GM21526 (cell line): Measurements from ENCODE around the gene SPACA5B.
"Not testable (repeated sequence)": the region's sequence is repeated elsewhere in the genome, so short reads cannot be mapped to it uniquely, and the experiment has no call there.

Source experiments
- ATAC-seq: cut with Tn5 transposase; IDR thresholded peaks from one replicate; pipeline ENCODE4 v1.9.1; 2021; ENCODE audit warnings: moderate library complexity; ENCODE audit not compliant: unreplicated experiment, low FRiP score

The SPACA5B gene

GRCh38 chrX:48130326-48130725 lies at the start of gene SPACA5B:
TSS of gene SPACA5B (plus strand) at chrX:48130626. CDS start at chrX:48130688, 62 bp downstream.
- ATAC-seq, result not testable (repeated sequence)

- ATAC-seq, result no peak
Measured at GRCh38 chrX:48083212-48083611, 47.2 kb upstream of the SPACA5B start.

- ATAC-seq, result no peak
Measured at GRCh38 chrX:48083706-48084105, 46.7 kb upstream of the SPACA5B start.

GRCh38 chrX:48086082-48086481 lies 44.3 kb upstream of the SPACA5B start:
- ATAC-seq, result no peak

GRCh38 chrX:48090123-48090522 lies 40.3 kb upstream of the SPACA5B start:
- ATAC-seq, result no peak

GRCh38 chrX:48092558-48092957 lies 37.9 kb upstream of the SPACA5B start:
- ATAC-seq, result not testable (repeated sequence)

GRCh38 chrX:48101443-48101842 lies 29.0 kb upstream of the SPACA5B start:
- no peak for ATAC-seq

- ATAC-seq, result no peak
Measured at GRCh38 chrX:48102874-48103374, 27.5 kb upstream of the SPACA5B start.

GRCh38 chrX:48107717-48108116 lies 22.7 kb upstream of the SPACA5B start:
- ATAC-seq, result no peak

- ATAC-seq, result not testable (repeated sequence)
Measured at GRCh38 chrX:48125286-48125685, 5.1 kb upstream of the SPACA5B start.

- ATAC-seq, result not testable (repeated sequence)
Measured at GRCh38 chrX:48132308-48132844, 1.9 kb downstream of the SPACA5B start.

- not testable (repeated sequence) for ATAC-seq
Measured at GRCh38 chrX:48139076-48139475, 8.7 kb downstream of the SPACA5B start.

GRCh38 chrX:48141810-48142508 lies 11.5 kb downstream of the SPACA5B start:
- not testable (repeated sequence) for ATAC-seq

GRCh38 chrX:48142697-48143096 lies 12.3 kb downstream of the SPACA5B start:
- ATAC-seq, result not testable (repeated sequence)

- no peak for ATAC-seq
Measured at GRCh38 chrX:48153769-48154168, 23.3 kb downstream of the SPACA5B start.

- no peak for ATAC-seq
Measured at GRCh38 chrX:48154796-48155195, 24.4 kb downstream of the SPACA5B start.

- ATAC-seq, result no peak
Measured at GRCh38 chrX:48156014-48156413, 25.6 kb downstream of the SPACA5B start.

GRCh38 chrX:48165241-48165640 lies 34.8 kb downstream of the SPACA5B start:
- ATAC-seq, result no peak

GRCh38 chrX:48166322-48166721 lies 35.9 kb downstream of the SPACA5B start:
- ATAC-seq, result not testable (repeated sequence)

GRCh38 chrX:48179691-48180090 lies 49.3 kb downstream of the SPACA5B start:
- ATAC-seq, result no peak

- ATAC-seq, result no peak
Measured at GRCh38 chrX:48180811-48181210, 50.4 kb downstream of the SPACA5B start.

- not testable (repeated sequence) for ATAC-seq
Measured at GRCh38 chrX:48181882-48182281, 51.5 kb downstream of the SPACA5B start.
